Measurements from ENCODE around the gene RASEF.

- TF ChIP-seq CTCF (IDR thresholded peaks at IDR 0.05) (no peak), EZH2 (IDR thresholded peaks at IDR 0.05; ENCODE audit: borderline replicate concordance, insufficient read depth, low read depth, low read length, poor library complexity, severe bottlenecking) (no peak)
Observed at GRCh38 chr9:83012922-83013838, 49.8 kb downstream of the RASEF start.
